KOPT-K1 (cell line): ENCODE data around the gene ACO2.
"Not testable (repeated sequence)": the region's sequence is repeated elsewhere in the genome, so short reads cannot be mapped to it uniquely, and the experiment has no call there.

Experiments
- H3K27ac ChIP-seq: fragments of 200-600 bp; sonication (generic); 2 replicates; pipeline ENCODE4 v1.5.1; 2016; ENCODE audit warnings: antibody characterized with exemption, mild to moderate bottlenecking, low read depth, low read length; ENCODE audit not compliant: poor library complexity, severe bottlenecking
- H3K36me3 ChIP-seq: fragments of 200-600 bp; sonication (generic); 2 replicates; pipeline ENCODE4 v1.5.1; 2017; ENCODE audit warnings: antibody characterized with exemption, mild to moderate bottlenecking, low read length, moderate library complexity; ENCODE audit not compliant: insufficient read depth
- H3K9me3 ChIP-seq: fragments of 200-600 bp; sonication (generic); 2 replicates; pipeline ENCODE4 v1.5.1; 2017; ENCODE audit warnings: antibody characterized with exemption, low read length, mild to moderate bottlenecking; ENCODE audit not compliant: insufficient read depth, poor library complexity, severe bottlenecking

Gene ACO2

GRCh38 chr22:41445129-41446056, 23.5 kb upstream of the ACO2 start:
- Histone ChIP-seq H3K27ac (peak overlapping the region; percentile 94), H3K36me3 (peaks cover 4% of the 10 kb centered on the region), H3K9me3 (no peaks in the 10 kb centered on the region)

GRCh38 chr22:41446057-41446501, 22.8 kb upstream of the ACO2 start:
- Histone ChIP-seq H3K27ac (peak overlapping the region; percentile 94), H3K9me3 (no peaks in the 10 kb centered on the region), H3K36me3 (peaks cover 4% of the 10 kb centered on the region)

GRCh38 chr22:41446639-41447434, 22.1 kb upstream of the ACO2 start, which contains the start of gene TOB2:
TSS of gene TOB2 (minus strand) at chr22:41446801. CDS start at chr22:41437345, 9,456 bp downstream.
- peaks cover 4% of the 10 kb centered on the region; the same call in 1 of the 2 replicates for H3K36me3 ChIP-seq
- peak within 1 kb of the TSS; percentile 94 for H3K27ac ChIP-seq
- no peaks in the 10 kb centered on the region for H3K9me3 ChIP-seq

GRCh38 chr22:41447435-41448188, 21.3 kb upstream of the ACO2 start:
- Histone ChIP-seq H3K36me3 (no peaks in the 10 kb centered on the region; the same call in 1 of the 2 replicates), H3K9me3 (no peaks in the 10 kb centered on the region), H3K27ac (peak overlapping the region; percentile 94)

GRCh38 chr22:41448189-41448808, 20.6 kb upstream of the ACO2 start:
- Histone ChIP-seq H3K36me3 (no peaks in the 10 kb centered on the region; the same call in 1 of the 2 replicates), H3K9me3 (no peaks in the 10 kb centered on the region), H3K27ac (peak overlapping the region; percentile 94)

- H3K36me3 ChIP-seq: peaks cover 71% of the 10 kb centered on the region
Observed at GRCh38 chr22:41458161-41458728, 10.7 kb upstream of the ACO2 start.

GRCh38 chr22:41459431-41459830, 9.5 kb upstream of the ACO2 start:
- no peak overlapping the region for H3K27ac ChIP-seq
- H3K36me3 ChIP-seq: peaks cover 83% of the 10 kb centered on the region
- no peaks in the 10 kb centered on the region for H3K9me3 ChIP-seq

More at GRCh38 chr22:41458161-41458728, 10.7 kb upstream of the ACO2 start:
- Histone ChIP-seq H3K9me3 (no peaks in the 10 kb centered on the region), H3K27ac (no peak overlapping the region)

- peaks cover 89% of the 10 kb centered on the region for H3K36me3 ChIP-seq
- H3K9me3 ChIP-seq, H3K27ac ChIP-seq: not testable (repeated sequence)
Observed at GRCh38 chr22:41460071-41460470, 8.8 kb upstream of the ACO2 start.

- H3K36me3 ChIP-seq: peaks cover 100% of the 10 kb centered on the region
- H3K27ac ChIP-seq: no peak overlapping the region
- H3K9me3 ChIP-seq: no peaks in the 10 kb centered on the region
Observed at GRCh38 chr22:41461901-41462300, 7.0 kb upstream of the ACO2 start.

- Histone ChIP-seq H3K36me3 (peaks cover 56% of the 10 kb centered on the region), H3K27ac (peak overlapping the region; percentile 90), H3K9me3 (no peaks in the 10 kb centered on the region)
Observed at GRCh38 chr22:41469218-41469851, 418 bp downstream of the ACO2 start.

- Histone ChIP-seq H3K27ac (no peak overlapping the region), H3K36me3 (peaks cover 47% of the 10 kb centered on the region), H3K9me3 (no peaks in the 10 kb centered on the region)
Observed at GRCh38 chr22:41470886-41471285, 2.0 kb downstream of the ACO2 start.

- Histone ChIP-seq H3K27ac (no peak overlapping the region), H3K9me3 (no peaks in the 10 kb centered on the region), H3K36me3 (peaks cover 40% of the 10 kb centered on the region)
Observed at GRCh38 chr22:41471568-41471967, 2.7 kb downstream of the ACO2 start.

- H3K36me3 ChIP-seq: peaks cover 34% of the 10 kb centered on the region
- no peak overlapping the region for H3K27ac ChIP-seq
- H3K9me3 ChIP-seq: no peaks in the 10 kb centered on the region
Observed at GRCh38 chr22:41474872-41475451, 6.0 kb downstream of the ACO2 start.
